H9 (cell line): ENCODE measurements around the gene RND1. TPM values are rescaled to one million over a fixed set of nuclear protein-coding genes. Genes with fewer than 3 reads are reported as not detected.

ENCODE experiments used
- DNase-seq: peaks from one replicate; pipeline ENCODE4 v3.0.0-alpha.2; 2017
- H2AFZ ChIP-seq: one replicate; pipeline ENCODE4 v1.6.1; 2013; ENCODE audit warnings: mild to moderate bottlenecking, low read length, control low read depth, moderate library complexity
- H2AK5ac ChIP-seq: 2 replicates; pipeline ENCODE4 v1.6.1; 2013; ENCODE audit warnings: low read length, control low read depth, mixed read lengths; ENCODE audit not compliant: insufficient read length
- H2BK120ac ChIP-seq: one replicate; pipeline ENCODE4 v1.6.1; 2013; ENCODE audit warnings: low read depth, mild to moderate bottlenecking, low read length, control low read depth, inconsistent platforms; ENCODE audit not compliant: poor library complexity, severe bottlenecking
- H2BK12ac ChIP-seq: 2 replicates; pipeline ENCODE4 v1.6.1; 2013; ENCODE audit warnings: low read length, control low read depth, mixed read lengths, low read depth; ENCODE audit not compliant: insufficient read length
- H2BK15ac ChIP-seq: 2 replicates; pipeline ENCODE4 v1.6.1; 2013; ENCODE audit warnings: low read depth, low read length, control low read depth
- H2BK20ac ChIP-seq: one replicate; pipeline ENCODE4 v1.6.1; 2013; ENCODE audit warnings: low read depth, mild to moderate bottlenecking, low read length, control low read depth, inconsistent platforms; ENCODE audit not compliant: poor library complexity, severe bottlenecking
- H2BK5ac ChIP-seq: 2 replicates; pipeline ENCODE4 v1.6.1; 2013; ENCODE audit warnings: low read length, control low read depth, mixed read lengths; ENCODE audit not compliant: insufficient read length
- H3K14ac ChIP-seq: 2 replicates; pipeline ENCODE4 v1.6.1; 2013; ENCODE audit warnings: low read length, control low read depth; ENCODE audit not compliant: insufficient read depth
- H3K18ac ChIP-seq: 2 replicates; pipeline ENCODE4 v1.6.1; 2013; ENCODE audit warnings: low read depth, mild to moderate bottlenecking, mixed read lengths, low read length, control low read depth; ENCODE audit not compliant: insufficient read length
- H3K23ac ChIP-seq: 2 replicates; pipeline ENCODE4 v1.6.1; 2013; ENCODE audit warnings: low read length, control low read depth, mixed read lengths, low read depth; ENCODE audit not compliant: insufficient read length
- H3K23me2 ChIP-seq: 2 replicates; pipeline ENCODE4 v1.6.1; 2013; ENCODE audit warnings: low read depth, mild to moderate bottlenecking, mixed read lengths, low read length, control low read depth; ENCODE audit not compliant: insufficient read length, poor library complexity, severe bottlenecking
- H3K27ac ChIP-seq: 2 replicates; pipeline ENCODE4 v1.5.1; 2013; ENCODE audit warnings: low read length, control low read depth, mixed read lengths, low read depth; ENCODE audit not compliant: insufficient read length
- H3K27me3 ChIP-seq: 2 replicates; pipeline ENCODE4 v1.6.1; 2013; ENCODE audit warnings: low read length, control low read depth, inconsistent platforms; ENCODE audit not compliant: insufficient read depth
- H3K4ac ChIP-seq: 2 replicates; pipeline ENCODE4 v1.6.1; 2013; ENCODE audit warnings: low read depth, mild to moderate bottlenecking, control low read depth, inconsistent platforms, low read length, moderate library complexity
- H3K4me1 ChIP-seq: 2 replicates; pipeline ENCODE4 v1.6.1; 2013; ENCODE audit warnings: low read length, control low read depth, inconsistent platforms; ENCODE audit not compliant: insufficient read depth
- H3K4me2 ChIP-seq: 2 replicates; pipeline ENCODE4 v1.6.1; 2013; ENCODE audit warnings: low read length, control low read depth, mixed read lengths; ENCODE audit not compliant: insufficient read length, insufficient read depth
- H3K56ac ChIP-seq: 2 replicates; pipeline ENCODE4 v1.6.1; 2013; ENCODE audit warnings: low read depth, mild to moderate bottlenecking, mixed read lengths, low read length, control low read depth; ENCODE audit not compliant: insufficient read length
- H3K79me1 ChIP-seq: 2 replicates; pipeline ENCODE4 v1.6.1; 2013; ENCODE audit warnings: low read depth, mild to moderate bottlenecking, moderate library complexity, low read length, control low read depth, inconsistent platforms; ENCODE audit not compliant: insufficient read depth, poor library complexity, severe bottlenecking
- H3K79me2 ChIP-seq: 2 replicates; pipeline ENCODE4 v1.6.1; 2013; ENCODE audit warnings: low read length, control low read depth, inconsistent platforms; ENCODE audit not compliant: insufficient read depth
- H3K9ac ChIP-seq: 2 replicates; pipeline ENCODE4 v1.6.1; 2013; ENCODE audit warnings: low read length, control low read depth, mixed read lengths; ENCODE audit not compliant: insufficient read length; ENCODE audit errors: extremely low read depth
- H3K9me3 ChIP-seq: one replicate; pipeline ENCODE4 v1.6.1; 2013; ENCODE audit warnings: low read depth, low read length, inconsistent platforms; ENCODE audit not compliant: control insufficient read depth
- H3T11ph ChIP-seq: one replicate; pipeline ENCODE4 v1.6.1; 2013; ENCODE audit warnings: mild to moderate bottlenecking, low read length, control low read depth, inconsistent platforms
- H4K20me1 ChIP-seq: one replicate; pipeline ENCODE4 v1.6.1; 2013; ENCODE audit not compliant: control insufficient read depth, insufficient read length, insufficient read depth
- H4K5ac ChIP-seq: 2 replicates; pipeline ENCODE4 v1.6.1; 2013; ENCODE audit warnings: low read depth, mild to moderate bottlenecking, mixed read lengths, low read length, control low read depth; ENCODE audit not compliant: insufficient read length
- H4K8ac ChIP-seq: replicated peaks from 2 replicates; pipeline ENCODE4 v1.6.1; 2013; ENCODE audit warnings: low read length, control low read depth, mixed read lengths, low read depth; ENCODE audit not compliant: insufficient read length
- H4K91ac ChIP-seq: 2 replicates; pipeline ENCODE4 v1.6.1; 2013; ENCODE audit warnings: low read depth, mild to moderate bottlenecking, moderate library complexity, mixed read lengths, low read length, control low read depth; ENCODE audit not compliant: insufficient read length
- H3K27ac Mint-ChIP-seq, 3 experiments: 2 replicates in 2 of 3; 3 replicates in 1 of 3; pipeline ENCODE4 v1.8.0; 2020 to 2021; ENCODE audit warnings: mixed read lengths in 3 of 3, mild to moderate bottlenecking in 1 of 3, moderate library complexity in 1 of 3
- H3K27me3 Mint-ChIP-seq: 2 replicates; pipeline ENCODE4 v1.8.0; 2021; ENCODE audit warnings: low read depth, mild to moderate bottlenecking, moderate library complexity, mixed read lengths
- H3K36me3 Mint-ChIP-seq, 3 experiments: 2 replicates in 2 of 3; 3 replicates in 1 of 3; pipeline ENCODE4 v1.8.0; 2020 to 2021; ENCODE audit warnings: low read depth in 3 of 3, mixed read lengths in 3 of 3; ENCODE audit not compliant: insufficient read depth in 1 of 3
- H3K4me1 Mint-ChIP-seq, 2 experiments: 2 replicates each; pipeline ENCODE4 v1.8.0; 2020; ENCODE audit warnings: mixed read lengths in 2 of 2
- H3K4me3 Mint-ChIP-seq, 2 experiments: 2 replicates in 1 of 2; 3 replicates in 1 of 2; pipeline ENCODE4 v1.8.0; 2020 to 2021; ENCODE audit warnings: mild to moderate bottlenecking in 2 of 2, mixed read lengths in 2 of 2, moderate library complexity in 1 of 2
- H3K9me3 Mint-ChIP-seq, 2 experiments: 2 replicates in 1 of 2; 3 replicates in 1 of 2; pipeline ENCODE4 v1.8.0; 2020; ENCODE audit warnings: mild to moderate bottlenecking in 2 of 2, mixed read lengths in 2 of 2, moderate library complexity in 1 of 2
- WGBS: extraction: QIAGEN DNeasy Blood & Tissue Kit; methylation state at CpG from one replicate; pipeline ENCODE4 v1.1.7; 2013; ENCODE audit warnings: missing lambda C conversion rate, low lambda C conversion rate, mixed read lengths; ENCODE audit not compliant: insufficient read length; ENCODE audit errors: extremely low coverage; 5-methylcytosine and 5-hydroxymethylcytosine counted together
- long read RNA-seq: library from polyadenylated mRNA; unstranded; transcript quantifications from one replicate; pipeline ENCODE4 v2.0.0, GENCODE V29; 2020
- total RNA-seq: library from RNA; stranded (reverse); gene quantifications from 2 replicates; pipeline ENCODE4 v1.2.1, GENCODE V29; 2021
- TF ChIP-seq, protein P1 (sequence below): fragments of 200-600 bp; sonication (generic); conservative IDR thresholded peaks from 3 replicates; pipeline ENCODE4 v1.8.0; 2021; ENCODE audit warnings: antibody characterized with exemption, mild to moderate bottlenecking

Gene RND1
- total RNA-seq, result 9.5 and 9.7 TPM in 2 replicates
- long read RNA-seq, transcript RND1-201 (5 exons, 1,681 nt), result major isoform, 19 of 22 reads
- long read RNA-seq, partial matches to known transcripts, result 2 of 22 reads
- long read RNA-seq, other reads (novel, unspliced or antisense), result 1 of 22 reads

DNA sequence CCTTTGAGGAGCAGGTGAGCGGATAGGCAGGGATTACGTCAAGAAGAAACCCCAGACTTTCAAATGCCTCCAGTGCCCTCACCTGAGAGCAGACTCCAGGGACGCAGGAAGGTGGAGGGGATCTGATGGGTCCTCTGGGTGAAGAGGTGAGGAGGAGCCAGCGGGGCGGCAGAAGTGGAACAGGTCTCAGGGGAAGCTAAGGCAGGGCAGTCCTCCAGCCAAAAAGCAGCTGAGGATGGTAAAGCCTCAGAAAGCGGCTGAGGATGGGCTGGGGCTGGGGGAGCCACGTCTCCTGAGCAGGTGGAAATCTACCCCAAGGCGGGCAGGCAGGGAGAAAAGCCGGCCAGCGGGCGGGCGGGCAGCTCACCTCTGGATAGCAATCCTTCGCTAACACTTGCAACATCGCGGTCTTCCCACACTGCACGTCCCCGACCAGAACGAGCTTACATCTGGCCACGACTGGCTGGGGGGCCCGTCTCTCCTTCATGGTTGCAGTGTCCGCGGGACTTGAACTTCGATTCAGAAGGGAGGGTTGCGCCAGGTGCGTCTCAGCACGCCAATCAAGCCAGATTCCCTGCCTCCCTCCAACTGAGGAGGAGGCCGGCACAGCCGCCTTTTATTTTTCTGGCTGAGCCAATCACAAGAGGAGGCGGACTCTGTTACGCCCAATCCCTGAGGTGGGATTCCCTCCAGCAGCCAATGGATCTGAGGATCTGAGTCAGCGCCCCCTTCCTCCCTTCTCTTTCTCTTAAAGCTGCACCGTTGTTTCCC, at the start of gene RND1:
Gene RND1, minus strand, starts transcription at position 590 of the 771 bp plus-strand sequence. Its CDS starts 103 bp downstream, at position 487.
- no peak within 1 kb of the TSS for H2AFZ ChIP-seq
- no peaks in the 10 kb centered on the region for H3K9me3 ChIP-seq
- H3K79me2 ChIP-seq, result no peaks in the 10 kb centered on the region
- peaks cover 37 to 41% of the 10 kb centered on the region in 2 experiments for H3K4me1 Mint-ChIP-seq
- H4K8ac ChIP-seq, result no peak within 1 kb of the TSS
- peak within 1 kb of the TSS; percentile 82 for H3K14ac ChIP-seq
- no peak within 1 kb of the TSS for H3T11ph ChIP-seq
- no peak within 1 kb of the TSS for H4K91ac ChIP-seq
- peaks cover 12% of the 10 kb centered on the region for H3K23me2 ChIP-seq
- no peak within 1 kb of the TSS for H2BK120ac ChIP-seq
- H2BK20ac ChIP-seq, result no peak within 1 kb of the TSS
- H3K9me3 Mint-ChIP-seq, result no peaks in the 10 kb centered on the region; a peak in 2 of 5 replicates
- H3K79me1 ChIP-seq, result peaks cover 3% of the 10 kb centered on the region
- H2BK12ac ChIP-seq, result no peak within 1 kb of the TSS
- H3K4ac ChIP-seq, result no peak within 1 kb of the TSS; the same call in 1 of the 2 replicates
- H3K23ac ChIP-seq, result no peak within 1 kb of the TSS
- no peaks in the 10 kb centered on the region for H4K20me1 ChIP-seq
- H3K4me1 ChIP-seq, result peaks cover 12% of the 10 kb centered on the region; the same call in 1 of the 2 replicates
- no peak within 1 kb of the TSS for H3K27ac ChIP-seq
- H3K18ac ChIP-seq, result peak within 1 kb of the TSS; percentile 83
- peak within 1 kb of the TSS; percentile 87 to 96 for H3K4me3 Mint-ChIP-seq
- peak within 1 kb of the TSS; percentile 71 for H3K9ac ChIP-seq
- no peaks in the 10 kb centered on the region for H3K27me3 ChIP-seq
- H3K27ac Mint-ChIP-seq, result peak within 1 kb of the TSS; percentile 79 to 98 (median 95)
- DNase-seq, result peak; percentile 98
- H3K27me3 Mint-ChIP-seq, result no peaks in the 10 kb centered on the region
- peaks cover 14 to 27% (median 17%) of the 10 kb centered on the region in 3 experiments; a peak in 6 of 7 replicates for H3K36me3 Mint-ChIP-seq
- H4K5ac ChIP-seq, result no peak within 1 kb of the TSS
- no CpG with 5 or more reads among the region's 32 CpGs for WGBS
- no peak within 1 kb of the TSS for H2BK5ac ChIP-seq
- peak within 1 kb of the TSS; percentile 94 for H3K4me2 ChIP-seq
- TF ChIP-seq, protein P1, sequence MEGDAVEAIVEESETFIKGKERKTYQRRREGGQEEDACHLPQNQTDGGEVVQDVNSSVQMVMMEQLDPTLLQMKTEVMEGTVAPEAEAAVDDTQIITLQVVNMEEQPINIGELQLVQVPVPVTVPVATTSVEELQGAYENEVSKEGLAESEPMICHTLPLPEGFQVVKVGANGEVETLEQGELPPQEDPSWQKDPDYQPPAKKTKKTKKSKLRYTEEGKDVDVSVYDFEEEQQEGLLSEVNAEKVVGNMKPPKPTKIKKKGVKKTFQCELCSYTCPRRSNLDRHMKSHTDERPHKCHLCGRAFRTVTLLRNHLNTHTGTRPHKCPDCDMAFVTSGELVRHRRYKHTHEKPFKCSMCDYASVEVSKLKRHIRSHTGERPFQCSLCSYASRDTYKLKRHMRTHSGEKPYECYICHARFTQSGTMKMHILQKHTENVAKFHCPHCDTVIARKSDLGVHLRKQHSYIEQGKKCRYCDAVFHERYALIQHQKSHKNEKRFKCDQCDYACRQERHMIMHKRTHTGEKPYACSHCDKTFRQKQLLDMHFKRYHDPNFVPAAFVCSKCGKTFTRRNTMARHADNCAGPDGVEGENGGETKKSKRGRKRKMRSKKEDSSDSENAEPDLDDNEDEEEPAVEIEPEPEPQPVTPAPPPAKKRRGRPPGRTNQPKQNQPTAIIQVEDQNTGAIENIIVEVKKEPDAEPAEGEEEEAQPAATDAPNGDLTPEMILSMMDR, result no peak; the same call in 2 of the 3 replicates
- no peak within 1 kb of the TSS for H2AK5ac ChIP-seq
- H2BK15ac ChIP-seq, result no peak within 1 kb of the TSS
- H3K56ac ChIP-seq, result no peak within 1 kb of the TSS
